Measurements from ENCODE around the gene TXNRD1. TPM values are rescaled to one million over a fixed set of nuclear protein-coding genes. Genes with fewer than 3 reads are reported as not detected.
"Not testable (repeated sequence)": the region's sequence is repeated elsewhere in the genome, so short reads cannot be mapped to it uniquely, and the experiment has no call there.

Gene TXNRD1
- total and polyA plus RNA-seq, 2 of the 8 experiments (the other 6 are each of a cell fraction or from before 2014, with no cell fraction given), result 56.8 to 127 TPM

DNA sequence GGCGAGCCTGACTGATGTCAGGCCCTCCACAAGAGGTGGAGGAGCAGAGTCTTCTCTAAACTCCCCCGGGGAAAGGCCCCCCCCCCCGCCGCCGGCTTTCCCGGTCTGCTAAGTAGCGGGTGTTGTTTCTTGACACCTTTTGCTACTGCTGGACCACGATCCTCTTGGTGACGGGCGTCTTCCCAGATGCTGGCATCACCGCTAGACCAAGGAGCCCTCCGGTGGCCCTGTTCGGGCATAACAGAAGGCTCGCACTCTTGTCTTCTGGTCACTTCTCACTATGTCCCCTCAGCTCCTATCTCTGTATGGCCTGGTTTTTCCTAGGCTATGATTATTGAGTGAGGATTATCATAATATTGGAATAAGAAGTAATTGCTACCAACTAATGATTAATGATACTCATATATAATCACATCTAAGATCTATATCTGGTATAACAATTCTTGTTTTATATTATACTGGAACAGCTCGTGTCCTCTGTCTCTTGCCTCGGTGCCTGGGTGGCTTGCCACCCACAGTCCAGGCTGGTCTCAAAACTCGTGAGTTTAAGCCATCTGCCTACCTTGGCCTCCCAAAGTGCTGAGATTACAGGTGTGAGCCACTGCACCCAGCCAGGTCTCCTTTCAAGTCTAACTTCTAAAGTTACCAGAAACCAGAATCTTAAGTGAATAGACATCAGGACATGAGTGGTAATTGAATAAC lies 78.7 kb downstream of the TXNRD1 start:
- H3K79me1 ChIP-seq (ENCODE audit: low read depth, low read length); H2BK120ac ChIP-seq (replicated peaks; ENCODE audit: low read depth, low read length); H3K4ac ChIP-seq (replicated peaks; ENCODE audit: insufficient read length, low read depth, low read length); H4K5ac ChIP-seq (ENCODE audit: insufficient read length, low read depth, low read length); H3K4me2 ChIP-seq (ENCODE audit: insufficient read depth in 1 of 2, low read depth in 2 of 2, low read length in 2 of 2); H4K91ac ChIP-seq (replicated peaks; ENCODE audit: insufficient read length, low read length); H3K27ac ChIP-seq (ENCODE audit: low read depth, low read length); H3K23ac ChIP-seq (ENCODE audit: insufficient read length); H2AFZ ChIP-seq (ENCODE audit: low read length); H3K27me3 ChIP-seq (replicated peaks in 1 of 4; ENCODE audit: control insufficient read depth in 3 of 4, extremely low read depth in 1 of 4, insufficient read depth in 3 of 4, low read length in 3 of 4); H3K56ac ChIP-seq (replicated peaks; ENCODE audit: insufficient read length, low read depth, low read length); H3K4me3 ChIP-seq (ENCODE audit: extremely low read depth in 1 of 4, insufficient read depth in 2 of 4, low read depth in 3 of 4, low read length in 4 of 4); H3K9me3 ChIP-seq (ENCODE audit: insufficient read depth in 2 of 2, low read depth in 1 of 2, low read length in 1 of 2); H3K14ac ChIP-seq (ENCODE audit: insufficient read length); H2BK5ac ChIP-seq (ENCODE audit: low read depth, low read length); H2AK5ac ChIP-seq (ENCODE audit: low read depth, low read length); H3K23me2 ChIP-seq (ENCODE audit: low read depth, low read length); H2BK12ac ChIP-seq (ENCODE audit: low read depth, low read length); FAIRE-seq; H2BK15ac ChIP-seq (ENCODE audit: low read length); POLR2A ChIA-PET (ENCODE audit: partially characterized antibody); H2BK20ac ChIP-seq (ENCODE audit: low read length); H3K9ac ChIP-seq (replicated peaks in 1 of 4; ENCODE audit: extremely low read depth in 1 of 4, low read depth in 3 of 4, low read length in 3 of 4); H3K4me1 ChIP-seq (replicated peaks in 1 of 4; ENCODE audit: control insufficient read depth in 3 of 4, insufficient read depth in 4 of 4, low read length in 3 of 4); H4K8ac ChIP-seq (ENCODE audit: extremely low read depth, insufficient read depth, low read length); H3K18ac ChIP-seq (ENCODE audit: extremely low read depth, low read length): not testable (repeated sequence)
- 85% methylated on average over 12 of the region's 17 CpGs; no CpG with 5 or more reads in 1 of the 2 experiments for WGBS, 2 experiments (ENCODE audit: extremely low coverage in 1 of 2, insufficient coverage in 1 of 2, insufficient read length in 1 of 2, insufficient replicate concordance in 2 of 2, low coverage in 1 of 2, low lambda C conversion rate in 2 of 2, missing lambda C conversion rate in 1 of 2)
- peaks cover 4 to 36% (median 10%) of the 10 kb centered on the region in 4 experiments; a peak in 7 of 8 replicates for H3K36me3 ChIP-seq (ENCODE audit: control insufficient read depth in 2 of 4, insufficient read depth in 4 of 4, low read length in 3 of 4)
- DNase-seq (ENCODE audit: low read depth in 1 of 2, low spot score in 2 of 2), result peak in 1 of 2 experiments; percentile 76
- peak; percentile 57 to 69 for TF ChIP-seq RAD21 (IDR thresholded peaks at IDR 0.05 in 1 of 2, conservative IDR thresholded peaks at IDR 0.05 in 1 of 2; ENCODE audit: low read depth in 2 of 2, low read length in 2 of 2)
- TF ChIP-seq CTCF (IDR thresholded peaks at IDR 0.05; ENCODE audit: control extremely low read depth in 1 of 3, insufficient read depth in 1 of 3, low read depth in 1 of 3, low read length in 3 of 3), result peak; percentile 47 to 56 (median 48)
- peaks cover 15 to 83% of the 10 kb centered on the region in 2 experiments for H3K79me2 ChIP-seq (ENCODE audit: control insufficient read depth in 1 of 2, insufficient read depth in 2 of 2, low read length in 2 of 2)
- CTCF ChIA-PET (ENCODE audit: partially characterized antibody), result interaction anchor here (0.8 to 9.9 kb wide), 7 partner anchors 12 to 92 kb away, joined by 3 to 75 read pairs (median 6); no protein-coding TSS in a partner anchor
- H4K20me1 ChIP-seq (replicated peaks in 1 of 2; ENCODE audit: control insufficient read depth in 1 of 2, insufficient read depth in 2 of 2, low read length in 2 of 2), result peaks cover 6 to 20% of the 10 kb centered on the region in 2 experiments

Measured in H1 (cell line).